GM12878 (cell line): ENCODE data around the gene ADGRV1. TPM values are rescaled to one million over a fixed set of nuclear protein-coding genes. Genes with fewer than 3 reads are reported as not detected.

Experiments used
- ATAC-seq: fragments of 200-7000 bp; cut with Tn5 transposase; 3 replicates; pipeline ENCODE4 v1.9.1; 2020; ENCODE audit warnings: mild to moderate bottlenecking, moderate library complexity
- BruUV-seq: library from RNA; stranded (reverse); fragments of 400-500 nt; replicated peaks from 2 replicates; lab custom pipeline; 2021; lab: Mats Ljungman, UMichigan
- CTCF ChIA-PET: fragments of 300-600 bp; sonication (Branson Sonifier 250); formaldehyde crosslinking; extraction: SDS; loops from one replicate; lab custom pipeline; 2021; ENCODE audit warnings: inconsistent platforms; lab: Yijun Ruan, JAX
- POLR2A ChIA-PET: fragments of 350-600 bp; formaldehyde crosslinking; extraction: SDS; loops from one replicate; lab custom pipeline; 2021; ENCODE audit warnings: inconsistent platforms; lab: Charles Lee
- RAD21 ChIA-PET: fragments of 300-600 bp; sonication (Branson Sonifier 250); formaldehyde crosslinking; loops from one replicate; lab custom pipeline; 2023; ENCODE audit warnings: antibody characterized with exemption; ENCODE audit not compliant: unreplicated experiment; lab: Charles Lee
- SMC1A ChIA-PET: fragments of 300-600 bp; sonication (Branson Sonifier 250); formaldehyde crosslinking; loops from one replicate; lab custom pipeline; 2023; ENCODE audit not compliant: unreplicated experiment, uncharacterized antibody; lab: Charles Lee
- DNase-seq: peaks from one replicate; pipeline ENCODE4 v3.0.0-alpha.2; 2011; ENCODE audit warnings: low read depth, low spot score
- FAIRE-seq: peaks from 3 replicates; lab custom pipeline; 2011; peaks lifted over from hg19 to GRCh38; lab: Jason Lieb, UNC
- H2AFZ ChIP-seq: 2 replicates; pipeline ENCODE4 v1.6.0; 2011; ENCODE audit warnings: low read depth, low read length, control low read depth; ENCODE audit not compliant: control insufficient read depth
- H3K27ac ChIP-seq: 2 replicates; pipeline ENCODE4 v1.5.1; 2011; ENCODE audit warnings: control low read depth; ENCODE audit not compliant: control insufficient read depth, insufficient read depth
- H3K27me3 ChIP-seq, 2 experiments: replicated peaks in 1 of 2; 2 replicates each; pipeline versions ENCODE4 v1.6.0 to v1.6.1; 2011; ENCODE audit warnings: low read length in 1 of 2; ENCODE audit not compliant: control insufficient read depth in 2 of 2, insufficient read depth in 2 of 2
- H3K36me3 ChIP-seq, 2 experiments: 2 replicates each; pipeline ENCODE4 v1.5.1; 2011; ENCODE audit warnings: low read length in 1 of 2; ENCODE audit not compliant: control insufficient read depth in 2 of 2, insufficient read depth in 2 of 2
- H3K4me1 ChIP-seq: 2 replicates; pipeline ENCODE4 v1.6.1; 2011; ENCODE audit warnings: mild to moderate bottlenecking, low read length, moderate library complexity, mixed read lengths; ENCODE audit not compliant: control insufficient read depth, insufficient read depth
- H3K4me2 ChIP-seq: 2 replicates; pipeline ENCODE4 v1.6.0; 2011; ENCODE audit warnings: control low read depth; ENCODE audit not compliant: control insufficient read depth, insufficient read depth
- H3K4me3 ChIP-seq: fragments of 200-600 bp; sonication (generic); 2 replicates; pipeline ENCODE4 v1.5.1; 2016
- H3K79me2 ChIP-seq: 2 replicates; pipeline ENCODE4 v1.6.0; 2011; ENCODE audit warnings: low read length; ENCODE audit not compliant: control insufficient read depth, insufficient read depth
- H3K9ac ChIP-seq: 2 replicates; pipeline ENCODE4 v1.8.0; 2011; ENCODE audit warnings: low read length, control low read depth, mixed read lengths; ENCODE audit not compliant: control insufficient read depth, insufficient read depth
- H3K9me3 ChIP-seq: replicated peaks from 3 replicates; pipeline ENCODE4 v1.5.1; 2011; ENCODE audit warnings: mild to moderate bottlenecking, low read length; ENCODE audit not compliant: control insufficient read depth, insufficient read depth
- H4K20me1 ChIP-seq: 2 replicates; pipeline ENCODE4 v1.6.0; 2011; ENCODE audit not compliant: control insufficient read depth, insufficient read depth
- DPF2 ChIP-seq: fragments of 450-650 bp; IDR thresholded peaks from 2 replicates; pipeline ENCODE4 v1.6.1; 2017; ENCODE audit warnings: mild to moderate bottlenecking
- ELK1 ChIP-seq: IDR thresholded peaks from 2 replicates; pipeline ENCODE4 v1.6.1; 2012; ENCODE audit warnings: low read depth, low read length, improper control_type of control experiment
- IRF4 ChIP-seq: IDR thresholded peaks from 2 replicates; pipeline ENCODE4 v1.6.1; 2011; ENCODE audit warnings: low read depth, low read length
- NKRF ChIP-seq: fragments of 450-650 bp; conservative IDR thresholded peaks from 2 replicates; pipeline ENCODE4 v1.6.1; 2017; ENCODE audit warnings: mild to moderate bottlenecking, moderate library complexity
- RELB ChIP-seq: fragments of 450-650 bp; IDR thresholded peaks from 2 replicates; pipeline ENCODE4 v1.6.1; 2017; ENCODE audit warnings: low read depth, mild to moderate bottlenecking, moderate library complexity
- TAF1 ChIP-seq: IDR thresholded peaks from 2 replicates; pipeline ENCODE4 v1.6.1; 2011; ENCODE audit warnings: mild to moderate bottlenecking, low read depth, low read length, borderline replicate concordance
- TCF3 ChIP-seq: IDR thresholded peaks from 2 replicates; pipeline ENCODE4 v1.6.1; 2012; ENCODE audit warnings: low read depth, mild to moderate bottlenecking, low read length, borderline replicate concordance; ENCODE audit not compliant: insufficient read depth
- ZNF592 ChIP-seq: fragments of 450-650 bp; IDR thresholded peaks from 2 replicates; pipeline ENCODE4 v1.6.1; 2017; ENCODE audit warnings: mild to moderate bottlenecking, moderate library complexity
- in situ Hi-C: fragments of 300-500 bp; cut with MboI; formaldehyde crosslinking; loops from 9 replicates; pipeline ENCODE4 v1.14.3; 2018; ENCODE audit warnings: mixed read lengths
- intact Hi-C: fragments of 100-400 bp; cut with micrococcal nuclease; formaldehyde crosslinking; loops from one replicate; pipeline ENCODE4 v1.14.2; 2022; ENCODE audit not compliant: unreplicated experiment
- polyA plus RNA-seq, 11 experiments: library from polyadenylated mRNA; depleted of rRNA in 4 of 11; unstranded in 6 of 11; stranded (reverse) in 5 of 11; fragments of >200 nt; fragmentation: Nextera tagmentation in 4 of 11; fragmentation: Illumina TruSeq in 1 of 11; extraction: Ambion mirVana in 4 of 11; extraction: Trizol in 1 of 11; gene quantifications; 1 replicate in 1 of 11; 2 replicates in 10 of 11; pipeline versions ENCODE4 v1.2.1 to v1.2.3, GENCODE V29; 2011 to 2016; ENCODE audit warnings: inconsistent platforms in 2 of 11, missing spikeins in 2 of 11, low read depth in 1 of 11
- total RNA-seq, 4 experiments: library from RNA; depleted of rRNA in 3 of 4; stranded (reverse); fragments of >200 nt in 3 of 4; fragmentation: Illumina TruSeq in 1 of 4; extraction: Trizol in 1 of 4; gene quantifications; 2 replicates each; pipeline versions ENCODE4 v1.2.1 to v1.2.3, GENCODE V29; 2013 to 2021

The ADGRV1 gene
- total and polyA plus RNA-seq, 10 of the 15 experiments (the other 5 are each of a cell fraction or from before 2014, with no cell fraction given) = 0.04 to 8.1 (median 0.16) TPM; not detected in 1

GRCh38 chr5:91076138-91076537 is 517.5 kb downstream of the ADGRV1 start:
- Histone ChIP-seq H3K36me3 (no peaks in the 10 kb centered on the region), H3K79me2 (no peaks in the 10 kb centered on the region), H4K20me1 (no peaks in the 10 kb centered on the region), H3K27me3 (no peaks in the 10 kb centered on the region)
- no peak for FAIRE-seq
- in situ Hi-C loops (no loop called here), intact Hi-C loops (loop anchor here (5.0 kb wide), 1 partner anchor 134 kb away; no protein-coding TSS in a partner anchor)
- ATAC-seq = no peak
- TF ChIP-seq RELB = no peak
- no peak for TF ChIP-seq ELK1
- TF ChIP-seq TAF1 = no peak
- TF ChIP-seq TCF3 = no peak
- TF ChIP-seq NKRF = no peak
- TF ChIP-seq ZNF592 = no peak
- no peak for TF ChIP-seq IRF4
- TF ChIP-seq DPF2 = no peak
- TF ChIP-seq, all 136 proteins: peak for 0
- BruUV-seq = no TSS peak
- SMC1A ChIA-PET = interaction anchor here (1.6 kb wide), 1 partner anchor 28 kb away, joined by 3 read pairs; no protein-coding TSS in a partner anchor
- H3K4me3 ChIP-seq = no peak overlapping the region
- no peak for DNase-seq
- RAD21 ChIA-PET = no interaction called here
- H3K4me2 ChIP-seq = no peak overlapping the region
- H3K9ac ChIP-seq = no peak overlapping the region
- H3K27ac ChIP-seq = no peak overlapping the region
- H2AFZ ChIP-seq = no peak overlapping the region
- POLR2A ChIA-PET = interaction anchor here (0.6 kb wide), 1 partner anchor 286 kb away, joined by 6 read pairs; no protein-coding TSS in a partner anchor
- peaks cover 5% of the 10 kb centered on the region for H3K4me1 ChIP-seq
- H3K9me3 ChIP-seq = no peaks in the 10 kb centered on the region
- CTCF ChIA-PET = no interaction called here
